ENCODE measurements around the gene EDIL3. TPM values are rescaled to one million over a fixed set of nuclear protein-coding genes. Genes with fewer than 3 reads are reported as not detected.
A peak's percentile ranks its signal among the peaks of the same experiment; 100 is the strongest.

EDIL3 gene
- total and polyA plus RNA-seq, 2 donors (not counting 1 experiment from before 2014, with no cell fraction given), result 12.1 to 149 TPM

DNA sequence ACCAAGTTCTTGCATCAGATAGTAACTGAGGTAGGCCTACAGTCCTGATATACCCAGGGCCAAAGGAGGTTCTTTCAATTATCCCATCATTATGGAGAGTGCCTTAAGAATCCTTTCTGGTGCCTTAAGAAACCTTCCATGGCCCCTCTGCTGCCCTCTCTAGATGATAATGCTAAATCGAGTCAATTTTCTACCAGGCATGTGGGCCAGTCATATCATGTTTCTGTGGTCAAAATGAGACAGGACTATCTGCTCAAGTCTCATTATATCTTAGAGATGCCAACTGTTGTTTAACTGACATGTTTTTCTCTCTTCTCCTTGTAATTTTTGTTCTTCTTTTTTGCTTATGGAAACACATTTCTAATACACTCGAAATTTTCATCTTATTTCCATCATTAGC lies 127.6 kb downstream of the EDIL3 start:
- Histone ChIP-seq H3K4me1 (ENCODE audit: control insufficient read depth, extremely low read depth, insufficient read depth, low read length) (no peaks in the 10 kb centered on the region), H2AFZ (ENCODE audit: low read length) (no peak overlapping the region), H3K9ac (ENCODE audit: insufficient read depth, low read length) (no peak overlapping the region), H4K20me1 (ENCODE audit: control insufficient read depth, extremely low read depth, insufficient read depth, low read length) (no peaks in the 10 kb centered on the region), H3K4me3 (replicated peaks in 1 of 4; ENCODE audit: control extremely low read depth in 1 of 4, insufficient read depth in 1 of 4, low read depth in 3 of 4, low read length in 4 of 4) (no peak overlapping the region), H3K4me2 (ENCODE audit: extremely low read depth, insufficient read depth, low read length) (no peak overlapping the region), H3K27ac (ENCODE audit: insufficient read depth, low read length) (no peak overlapping the region), H3K27me3 (ENCODE audit: control insufficient read depth, insufficient read depth, low read length) (no peaks in the 10 kb centered on the region), H3K79me2 (ENCODE audit: control insufficient read depth, insufficient read depth, low read length) (no peaks in the 10 kb centered on the region), H3K36me3 (ENCODE audit: control insufficient read depth, insufficient read depth, low read length) (no peaks in the 10 kb centered on the region), H3K9me3 (ENCODE audit: control insufficient read depth, insufficient read depth, low read depth, low read length) (no peaks in the 10 kb centered on the region)
- TF ChIP-seq, protein P1, sequence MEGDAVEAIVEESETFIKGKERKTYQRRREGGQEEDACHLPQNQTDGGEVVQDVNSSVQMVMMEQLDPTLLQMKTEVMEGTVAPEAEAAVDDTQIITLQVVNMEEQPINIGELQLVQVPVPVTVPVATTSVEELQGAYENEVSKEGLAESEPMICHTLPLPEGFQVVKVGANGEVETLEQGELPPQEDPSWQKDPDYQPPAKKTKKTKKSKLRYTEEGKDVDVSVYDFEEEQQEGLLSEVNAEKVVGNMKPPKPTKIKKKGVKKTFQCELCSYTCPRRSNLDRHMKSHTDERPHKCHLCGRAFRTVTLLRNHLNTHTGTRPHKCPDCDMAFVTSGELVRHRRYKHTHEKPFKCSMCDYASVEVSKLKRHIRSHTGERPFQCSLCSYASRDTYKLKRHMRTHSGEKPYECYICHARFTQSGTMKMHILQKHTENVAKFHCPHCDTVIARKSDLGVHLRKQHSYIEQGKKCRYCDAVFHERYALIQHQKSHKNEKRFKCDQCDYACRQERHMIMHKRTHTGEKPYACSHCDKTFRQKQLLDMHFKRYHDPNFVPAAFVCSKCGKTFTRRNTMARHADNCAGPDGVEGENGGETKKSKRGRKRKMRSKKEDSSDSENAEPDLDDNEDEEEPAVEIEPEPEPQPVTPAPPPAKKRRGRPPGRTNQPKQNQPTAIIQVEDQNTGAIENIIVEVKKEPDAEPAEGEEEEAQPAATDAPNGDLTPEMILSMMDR (conservative IDR thresholded peaks at IDR 0.05 in 1 of 2, IDR thresholded peaks at IDR 0.05 in 1 of 2; ENCODE audit: low read depth in 1 of 2, low read length in 2 of 2), result no peak
- TF ChIP-seq EZH2 (IDR thresholded peaks at IDR 0.05; ENCODE audit: low read length, missing control alignments), result no peak
- DNase-seq (ENCODE audit: low read depth in 2 of 2), result no peak

DNA sequence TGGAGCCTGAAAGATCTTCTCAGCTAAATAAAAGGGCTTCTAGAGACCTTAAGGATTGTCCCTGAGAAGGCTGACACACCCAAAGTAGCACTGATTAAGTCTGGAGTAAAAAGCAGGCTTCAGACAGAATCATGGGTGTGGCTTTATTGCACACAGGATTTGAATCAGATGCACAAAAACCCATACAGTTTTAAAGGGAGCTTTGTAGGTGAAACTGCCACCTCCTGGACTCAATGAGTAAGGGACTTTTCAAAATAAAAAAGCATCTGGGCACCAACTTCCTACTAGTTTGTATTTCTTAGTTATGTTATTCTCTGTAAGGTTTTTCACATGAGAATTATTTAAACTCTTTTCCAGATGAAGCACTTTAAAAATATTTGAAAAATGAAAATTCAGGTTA lies 129.4 kb downstream of the EDIL3 start:
- no peak overlapping the region for H3K9ac ChIP-seq (ENCODE audit: insufficient read depth, low read length)
- no peaks in the 10 kb centered on the region for H3K36me3 ChIP-seq (ENCODE audit: control insufficient read depth, insufficient read depth, low read length)
- DNase-seq (ENCODE audit: low read depth in 2 of 2), result peak; percentile 35 to 63
- no peak for TF ChIP-seq EZH2 (IDR thresholded peaks at IDR 0.05; ENCODE audit: low read length, missing control alignments)
- TF ChIP-seq, protein P1 (conservative IDR thresholded peaks at IDR 0.05 in 1 of 2, IDR thresholded peaks at IDR 0.05 in 1 of 2; ENCODE audit: low read depth in 1 of 2, low read length in 2 of 2), result peak; percentile 31 to 41
- no peaks in the 10 kb centered on the region for H4K20me1 ChIP-seq (ENCODE audit: control insufficient read depth, extremely low read depth, insufficient read depth, low read length)
- no peaks in the 10 kb centered on the region for H3K9me3 ChIP-seq (ENCODE audit: control insufficient read depth, insufficient read depth, low read depth, low read length)
- H3K79me2 ChIP-seq (ENCODE audit: control insufficient read depth, insufficient read depth, low read length), result no peaks in the 10 kb centered on the region
- no peak overlapping the region for H2AFZ ChIP-seq (ENCODE audit: low read length)
- H3K4me1 ChIP-seq (ENCODE audit: control insufficient read depth, extremely low read depth, insufficient read depth, low read length), result no peaks in the 10 kb centered on the region
- no peak overlapping the region for H3K4me2 ChIP-seq (ENCODE audit: extremely low read depth, insufficient read depth, low read length)
- H3K4me3 ChIP-seq (replicated peaks in 1 of 4; ENCODE audit: control extremely low read depth in 1 of 4, insufficient read depth in 1 of 4, low read depth in 3 of 4, low read length in 4 of 4), result no peak overlapping the region
- H3K27me3 ChIP-seq (ENCODE audit: control insufficient read depth, insufficient read depth, low read length), result no peaks in the 10 kb centered on the region
- no peak overlapping the region for H3K27ac ChIP-seq (ENCODE audit: insufficient read depth, low read length)

DNA sequence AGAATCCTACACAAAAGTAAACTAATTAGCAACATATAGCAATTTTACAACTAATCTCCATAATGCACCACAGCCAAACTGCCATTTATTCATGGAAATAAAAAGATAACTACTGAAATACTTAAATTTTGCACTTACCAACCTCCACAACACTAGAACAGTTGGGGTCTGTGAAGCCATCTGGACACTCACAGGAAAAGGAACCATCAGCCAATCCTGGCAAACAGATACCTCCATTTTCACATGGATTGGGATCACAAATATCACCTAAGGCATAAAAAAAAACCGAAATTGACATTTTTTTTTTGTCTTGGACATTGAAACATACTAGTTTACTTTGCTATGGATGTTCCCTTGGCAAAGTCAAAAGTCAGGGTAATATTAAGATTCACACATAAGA lies 130.7 kb downstream of the EDIL3 start:
- no peaks in the 10 kb centered on the region for H4K20me1 ChIP-seq (ENCODE audit: control insufficient read depth, extremely low read depth, insufficient read depth, low read length)
- H3K27ac ChIP-seq (ENCODE audit: insufficient read depth, low read length), result no peak overlapping the region

More for the DNA sequence above, 130.7 kb downstream of the EDIL3 start:
- Histone ChIP-seq H3K27me3 (ENCODE audit: control insufficient read depth, insufficient read depth, low read length) (no peaks in the 10 kb centered on the region), H3K4me3 (replicated peaks in 1 of 4; ENCODE audit: control extremely low read depth in 1 of 4, insufficient read depth in 1 of 4, low read depth in 3 of 4, low read length in 4 of 4) (no peak overlapping the region), H3K36me3 (ENCODE audit: control insufficient read depth, insufficient read depth, low read length) (no peaks in the 10 kb centered on the region), H3K4me2 (ENCODE audit: extremely low read depth, insufficient read depth, low read length) (no peak overlapping the region), H3K4me1 (ENCODE audit: control insufficient read depth, extremely low read depth, insufficient read depth, low read length) (no peaks in the 10 kb centered on the region), H3K9ac (ENCODE audit: insufficient read depth, low read length) (no peak overlapping the region), H2AFZ (ENCODE audit: low read length) (no peak overlapping the region), H3K79me2 (ENCODE audit: control insufficient read depth, insufficient read depth, low read length) (no peaks in the 10 kb centered on the region), H3K9me3 (ENCODE audit: control insufficient read depth, insufficient read depth, low read depth, low read length) (no peaks in the 10 kb centered on the region)
- no peak for DNase-seq (ENCODE audit: low read depth in 2 of 2)
- TF ChIP-seq EZH2 (IDR thresholded peaks at IDR 0.05; ENCODE audit: low read length, missing control alignments), result no peak
- TF ChIP-seq, protein P1 (conservative IDR thresholded peaks at IDR 0.05 in 1 of 2, IDR thresholded peaks at IDR 0.05 in 1 of 2; ENCODE audit: low read depth in 1 of 2, low read length in 2 of 2), result no peak

Data from fibroblast of lung (primary cell).